SK-N-SH (cell line): Measurements from ENCODE around the gene APOO.

Experiments
- EP300 ChIP-seq, 2 experiments: IDR thresholded peaks; 2 replicates each; pipeline versions ENCODE4 v1.4.0 to v1.6.1; 2012; ENCODE audit warnings: borderline replicate concordance in 1 of 2, low read depth in 1 of 2, low read length in 1 of 2
- FOSL2 ChIP-seq: IDR thresholded peaks from 2 replicates; pipeline ENCODE4 v1.4.0; 2012; ENCODE audit warnings: low read depth, mild to moderate bottlenecking, moderate library complexity, borderline replicate concordance
- SMC3 ChIP-seq: IDR thresholded peaks from 2 replicates; pipeline ENCODE4 v1.6.1; 2012; ENCODE audit warnings: low read depth, low read length, improper control_type of control experiment
- YY1 ChIP-seq: IDR thresholded peaks from 2 replicates; pipeline ENCODE4 v1.4.0; 2012; ENCODE audit warnings: low read depth, mild to moderate bottlenecking
- TF ChIP-seq, protein P1 (sequence below): fragments of 200-600 bp; sonication (generic); IDR thresholded peaks from 2 replicates; pipeline ENCODE4 v1.6.1; 2017; ENCODE audit warnings: antibody characterized with exemption, mild to moderate bottlenecking, moderate library complexity

DNA sequence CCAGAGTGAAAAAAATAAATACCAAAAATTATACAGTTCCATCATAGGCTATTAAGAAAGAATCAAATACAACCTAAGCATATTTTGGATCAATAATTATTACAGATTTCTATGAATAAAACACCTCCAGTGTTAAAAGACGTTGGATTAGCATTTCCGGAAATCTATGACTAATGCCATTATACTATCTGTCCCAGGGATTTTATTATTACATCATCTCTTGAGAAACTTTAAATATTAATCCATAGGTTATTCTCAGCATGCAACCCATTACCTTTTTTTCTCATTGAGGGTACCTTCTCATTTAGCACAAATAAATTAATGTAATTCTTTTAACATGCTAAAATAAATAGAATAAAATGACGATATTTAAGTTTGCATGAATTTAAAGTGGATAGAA, 44.7 kb upstream of the APOO start:
- TF ChIP-seq SMC3: no peak
- TF ChIP-seq, protein P1, sequence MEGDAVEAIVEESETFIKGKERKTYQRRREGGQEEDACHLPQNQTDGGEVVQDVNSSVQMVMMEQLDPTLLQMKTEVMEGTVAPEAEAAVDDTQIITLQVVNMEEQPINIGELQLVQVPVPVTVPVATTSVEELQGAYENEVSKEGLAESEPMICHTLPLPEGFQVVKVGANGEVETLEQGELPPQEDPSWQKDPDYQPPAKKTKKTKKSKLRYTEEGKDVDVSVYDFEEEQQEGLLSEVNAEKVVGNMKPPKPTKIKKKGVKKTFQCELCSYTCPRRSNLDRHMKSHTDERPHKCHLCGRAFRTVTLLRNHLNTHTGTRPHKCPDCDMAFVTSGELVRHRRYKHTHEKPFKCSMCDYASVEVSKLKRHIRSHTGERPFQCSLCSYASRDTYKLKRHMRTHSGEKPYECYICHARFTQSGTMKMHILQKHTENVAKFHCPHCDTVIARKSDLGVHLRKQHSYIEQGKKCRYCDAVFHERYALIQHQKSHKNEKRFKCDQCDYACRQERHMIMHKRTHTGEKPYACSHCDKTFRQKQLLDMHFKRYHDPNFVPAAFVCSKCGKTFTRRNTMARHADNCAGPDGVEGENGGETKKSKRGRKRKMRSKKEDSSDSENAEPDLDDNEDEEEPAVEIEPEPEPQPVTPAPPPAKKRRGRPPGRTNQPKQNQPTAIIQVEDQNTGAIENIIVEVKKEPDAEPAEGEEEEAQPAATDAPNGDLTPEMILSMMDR: no peak
- TF ChIP-seq FOSL2: no peak
- no peak for TF ChIP-seq EP300 (IDR thresholded peaks at IDR 0.05; ENCODE audit: borderline replicate concordance in 1 of 2, low read depth in 1 of 2, low read length in 1 of 2)
- TF ChIP-seq YY1: no peak
